Astrocyte (in vitro differentiated cells and primary cell): ENCODE measurements around the gene TLR9. TPM values are rescaled to one million over a fixed set of nuclear protein-coding genes. Genes with fewer than 3 reads are reported as not detected.

Experiments
- DNase-seq: peaks from one replicate; pipeline ENCODE4 v3.0.0-alpha.2; 2010; ENCODE audit warnings: low read depth
- FAIRE-seq: peaks from 2 replicates; lab custom pipeline; 2011; peaks lifted over from hg19 to GRCh38; lab: Jason Lieb, UNC
- H2AFZ ChIP-seq: 2 replicates; pipeline ENCODE4 v1.6.0; 2012; ENCODE audit warnings: low read depth, low read length, inconsistent platforms
- H3K27ac ChIP-seq: 2 replicates; pipeline ENCODE4 v1.5.1; 2011; ENCODE audit warnings: low read depth, low read length, inconsistent platforms
- H3K27me3 ChIP-seq: 2 replicates; pipeline ENCODE4 v1.6.0; 2011; ENCODE audit warnings: low read length, inconsistent platforms; ENCODE audit not compliant: insufficient read depth
- H3K36me3 ChIP-seq: 2 replicates; pipeline ENCODE4 v1.5.1; 2011; ENCODE audit warnings: low read length, inconsistent platforms; ENCODE audit not compliant: insufficient read depth
- H3K4me1 ChIP-seq: 2 replicates; pipeline ENCODE4 v1.5.1; 2011; ENCODE audit warnings: low read length, inconsistent platforms; ENCODE audit not compliant: insufficient read depth
- H3K4me2 ChIP-seq: 2 replicates; pipeline ENCODE4 v1.6.0; 2012; ENCODE audit warnings: low read length, inconsistent platforms
- H3K4me3 ChIP-seq: 2 replicates; pipeline ENCODE4 v1.5.1; 2011; ENCODE audit warnings: low read depth, mild to moderate bottlenecking, low read length, inconsistent platforms; ENCODE audit not compliant: insufficient read depth
- H3K79me2 ChIP-seq: 2 replicates; pipeline ENCODE4 v1.6.0; 2012; ENCODE audit warnings: mild to moderate bottlenecking, low read length, inconsistent platforms; ENCODE audit not compliant: insufficient read depth
- H3K9ac ChIP-seq: 2 replicates; pipeline ENCODE4 v1.6.0; 2012; ENCODE audit warnings: mild to moderate bottlenecking, low read length, inconsistent platforms
- H3K9me3 ChIP-seq: 2 replicates; pipeline ENCODE4 v1.5.1; 2012; ENCODE audit warnings: low read depth, mild to moderate bottlenecking, low read length, inconsistent platforms; ENCODE audit not compliant: insufficient read depth
- H4K20me1 ChIP-seq: 2 replicates; pipeline ENCODE4 v1.6.0; 2012; ENCODE audit warnings: low read length, inconsistent platforms; ENCODE audit not compliant: insufficient read depth
- H3K27ac Mint-ChIP-seq: one replicate; pipeline ENCODE4 v1.8.0; 2021; ENCODE audit warnings: mild to moderate bottlenecking, mixed read lengths; ENCODE audit not compliant: unreplicated experiment
- H3K27me3 Mint-ChIP-seq: one replicate; pipeline ENCODE4 v1.8.0; 2021; ENCODE audit warnings: low read depth, mixed read lengths; ENCODE audit not compliant: unreplicated experiment
- H3K36me3 Mint-ChIP-seq: one replicate; pipeline ENCODE4 v1.8.0; 2021; ENCODE audit warnings: low read depth, mixed read lengths; ENCODE audit not compliant: unreplicated experiment
- H3K4me1 Mint-ChIP-seq: one replicate; pipeline ENCODE4 v1.8.0; 2021; ENCODE audit warnings: low read depth, mixed read lengths; ENCODE audit not compliant: unreplicated experiment
- H3K4me3 Mint-ChIP-seq: one replicate; pipeline ENCODE4 v1.8.0; 2021; ENCODE audit warnings: mild to moderate bottlenecking, moderate library complexity, mixed read lengths; ENCODE audit not compliant: unreplicated experiment
- H3K9me3 Mint-ChIP-seq: one replicate; pipeline ENCODE4 v1.8.0; 2021; ENCODE audit warnings: mild to moderate bottlenecking, mixed read lengths; ENCODE audit not compliant: unreplicated experiment
- CTCF ChIP-seq: IDR thresholded peaks from 2 replicates; pipeline ENCODE4 v1.5.1; 2011; ENCODE audit warnings: low read depth, mild to moderate bottlenecking, inconsistent platforms, low read length, moderate library complexity; ENCODE audit not compliant: insufficient read depth
- EZH2 ChIP-seq: IDR thresholded peaks from 2 replicates; pipeline ENCODE4 v1.6.1; 2012; ENCODE audit warnings: mild to moderate bottlenecking, low read length, inconsistent platforms; ENCODE audit not compliant: insufficient read depth
- total RNA-seq: library from RNA; stranded (reverse); gene quantifications from 2 replicates; pipeline ENCODE4 v1.2.1, GENCODE V29; 2021

Gene TLR9
- total RNA-seq, 1 donor from 2014 or later: 0.25 TPM

GRCh38 chr3:52269776-52270175 is 44.3 kb upstream of the TLR9 start:
- Histone ChIP-seq H4K20me1 (peaks cover 91% of the 10 kb centered on the region), H2AFZ (no peak overlapping the region), H3K4me3 (no peak overlapping the region), H3K4me1 (no peaks in the 10 kb centered on the region), H3K36me3 (peaks cover 58% of the 10 kb centered on the region), H3K4me2 (no peak overlapping the region), H3K9ac (no peak overlapping the region), H3K27ac (no peak overlapping the region), H3K79me2 (peaks cover 93% of the 10 kb centered on the region), H3K27me3 (no peaks in the 10 kb centered on the region), H3K9me3 (no peaks in the 10 kb centered on the region)
- Mint-ChIP-seq H3K27me3 (no peaks in the 10 kb centered on the region), H3K4me1 (peaks cover 5% of the 10 kb centered on the region), H3K36me3 (peaks cover 16% of the 10 kb centered on the region), H3K9me3 (no peaks in the 10 kb centered on the region), H3K27ac (no peak overlapping the region), H3K4me3 (no peak overlapping the region)
- TF ChIP-seq EZH2 (no peak), CTCF (no peak)
- DNase-seq: no peak
- FAIRE-seq: no peak

GRCh38 chr3:52268036-52268435 is 42.6 kb upstream of the TLR9 start:
- peaks cover 22% of the 10 kb centered on the region for H3K36me3 Mint-ChIP-seq
- no peak overlapping the region for H3K27ac Mint-ChIP-seq
- no peaks in the 10 kb centered on the region for H3K27me3 ChIP-seq

More at GRCh38 chr3:52268036-52268435, 42.6 kb upstream of the TLR9 start:
- H3K9me3 Mint-ChIP-seq: no peaks in the 10 kb centered on the region
- H3K27ac ChIP-seq: no peak overlapping the region
- DNase-seq (no peak), FAIRE-seq (no peak)
- H3K27me3 Mint-ChIP-seq: no peaks in the 10 kb centered on the region
- no peak for TF ChIP-seq EZH2
- TF ChIP-seq CTCF: no peak
- H3K4me1 Mint-ChIP-seq: peaks cover 2% of the 10 kb centered on the region
- no peak overlapping the region for H3K9ac ChIP-seq
- H3K4me2 ChIP-seq: no peak overlapping the region
- H3K4me3 ChIP-seq: no peak overlapping the region
- peaks cover 93% of the 10 kb centered on the region for H3K79me2 ChIP-seq
- no peak overlapping the region for H3K4me3 Mint-ChIP-seq
- no peaks in the 10 kb centered on the region for H3K9me3 ChIP-seq
- no peaks in the 10 kb centered on the region for H3K4me1 ChIP-seq
- no peak overlapping the region for H2AFZ ChIP-seq
- peaks cover 69% of the 10 kb centered on the region for H3K36me3 ChIP-seq
- peaks cover 91% of the 10 kb centered on the region for H4K20me1 ChIP-seq
